Left kidney (tissue), 8 donors: ENCODE data around the gene FAM133A. TPM values are rescaled to one million over a fixed set of nuclear protein-coding genes. Genes with fewer than 3 reads are reported as not detected.
A peak's percentile ranks its signal among the peaks of the same experiment; 100 is the strongest.

Source experiments
- DNase-seq: peaks from one replicate; pipeline ENCODE4 v3.0.0-alpha.2; 2013
- long read RNA-seq, 8 donors: transcript quantifications; one replicate each; lab custom pipeline, GENCODE V29; 2026
- polyA plus RNA-seq: library from polyadenylated mRNA; unstranded; fragments of 120-200 nt; gene quantifications from one replicate; pipeline ENCODE4 v1.2.1, GENCODE V29; 2013; ENCODE audit not compliant: insufficient read length

The FAM133A gene
- polyA plus RNA-seq, result 0.05 TPM
- long read RNA-seq, donor 1, result 0 reads
- long read RNA-seq, donor 2, result 0 reads
- long read RNA-seq, donor 3, result 0 reads
- long read RNA-seq, donor 4, result 0 reads
- long read RNA-seq, donor 5, result 0 reads
- long read RNA-seq, donor 6, result 0 reads
- long read RNA-seq, donor 7, result 0 reads
- long read RNA-seq, donor 8, result 0 reads

DNA sequence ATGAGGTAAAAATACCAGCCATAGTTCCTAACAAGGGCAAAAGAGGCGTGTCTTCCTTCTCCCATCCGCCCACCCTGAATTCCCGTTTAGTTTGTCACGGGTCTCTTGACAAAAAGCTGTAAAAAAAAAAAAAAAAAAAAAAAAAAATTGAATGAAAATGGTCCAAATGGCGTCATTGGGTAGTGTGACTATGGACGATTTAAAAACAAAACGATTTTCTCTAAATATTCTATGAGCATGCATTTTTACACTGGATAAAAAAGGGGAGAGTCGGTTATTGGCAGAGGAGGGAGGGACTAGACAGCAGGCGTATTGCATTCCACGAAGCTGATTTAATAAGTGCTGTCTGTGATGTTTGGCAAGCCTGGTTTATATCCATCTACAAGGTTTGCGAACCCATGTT is at the start of gene FAM133A:
TSS of gene FAM133A (plus strand) at position 338 of the 403 bp plus-strand sequence. CDS start 35,214 bp downstream, outside the sequence.
- DNase-seq, result no peak

DNA sequence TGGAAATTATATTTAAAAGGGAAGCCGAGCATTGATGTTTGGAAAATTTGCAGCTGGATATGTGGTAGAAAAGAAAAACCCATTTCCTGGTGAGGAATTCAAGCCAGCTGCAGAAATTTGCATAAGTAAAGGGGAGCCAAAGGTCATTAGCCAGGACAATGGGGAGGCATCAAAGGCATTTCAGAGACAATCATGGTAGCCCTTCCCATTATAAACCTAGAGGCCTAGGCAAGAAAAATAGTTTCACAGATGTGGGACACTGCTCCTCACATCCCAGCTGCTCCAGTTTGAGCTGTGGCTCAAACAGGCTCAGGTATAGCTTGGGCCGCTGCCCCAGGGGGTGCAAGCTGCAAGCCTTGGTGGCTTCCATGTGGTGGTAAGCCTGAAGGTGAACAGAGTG is 36.4 kb upstream of the FAM133A start:
- DNase-seq, result no peak

DNA sequence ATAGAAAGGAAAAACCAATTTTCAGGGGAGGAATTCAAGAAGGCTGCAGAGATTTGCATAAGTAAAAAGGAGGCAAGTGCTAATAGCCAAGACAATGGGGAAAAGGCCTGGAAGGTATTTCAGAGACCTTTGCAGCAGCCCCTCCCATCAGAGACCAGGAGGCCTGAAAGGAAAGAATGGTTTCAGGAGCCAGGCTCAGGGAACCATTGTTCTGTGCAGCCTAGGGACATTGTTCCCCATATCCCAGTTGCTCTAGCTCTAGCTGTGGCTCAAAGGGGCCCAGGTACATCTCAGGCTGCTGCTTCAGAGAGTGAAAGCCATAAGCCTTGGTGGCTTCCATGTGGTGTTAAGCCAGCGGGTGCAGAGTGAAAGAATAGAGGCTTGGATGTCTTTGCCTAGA is 24.6 kb upstream of the FAM133A start:
- DNase-seq, result no peak

DNA sequence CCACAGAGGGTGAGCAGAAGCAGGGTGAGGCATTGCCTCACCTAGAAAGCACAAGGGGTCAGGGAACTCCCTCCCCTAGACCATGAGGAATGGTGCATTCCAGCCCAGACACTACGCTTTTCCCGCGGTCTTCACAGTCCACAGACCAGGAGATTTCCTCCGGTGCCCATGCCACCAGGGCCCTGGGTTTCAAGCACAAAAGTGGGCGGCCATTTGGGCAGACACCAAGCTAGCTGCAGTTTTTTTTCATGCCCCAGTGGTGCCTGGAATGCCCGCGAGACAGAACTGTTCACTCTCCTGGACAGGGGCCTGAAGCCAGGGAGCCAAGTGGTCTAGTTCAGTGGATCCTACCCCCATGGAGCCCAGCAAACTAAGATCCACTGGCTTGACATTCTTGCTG is 13.4 kb upstream of the FAM133A start:
- DNase-seq, result no peak

DNA sequence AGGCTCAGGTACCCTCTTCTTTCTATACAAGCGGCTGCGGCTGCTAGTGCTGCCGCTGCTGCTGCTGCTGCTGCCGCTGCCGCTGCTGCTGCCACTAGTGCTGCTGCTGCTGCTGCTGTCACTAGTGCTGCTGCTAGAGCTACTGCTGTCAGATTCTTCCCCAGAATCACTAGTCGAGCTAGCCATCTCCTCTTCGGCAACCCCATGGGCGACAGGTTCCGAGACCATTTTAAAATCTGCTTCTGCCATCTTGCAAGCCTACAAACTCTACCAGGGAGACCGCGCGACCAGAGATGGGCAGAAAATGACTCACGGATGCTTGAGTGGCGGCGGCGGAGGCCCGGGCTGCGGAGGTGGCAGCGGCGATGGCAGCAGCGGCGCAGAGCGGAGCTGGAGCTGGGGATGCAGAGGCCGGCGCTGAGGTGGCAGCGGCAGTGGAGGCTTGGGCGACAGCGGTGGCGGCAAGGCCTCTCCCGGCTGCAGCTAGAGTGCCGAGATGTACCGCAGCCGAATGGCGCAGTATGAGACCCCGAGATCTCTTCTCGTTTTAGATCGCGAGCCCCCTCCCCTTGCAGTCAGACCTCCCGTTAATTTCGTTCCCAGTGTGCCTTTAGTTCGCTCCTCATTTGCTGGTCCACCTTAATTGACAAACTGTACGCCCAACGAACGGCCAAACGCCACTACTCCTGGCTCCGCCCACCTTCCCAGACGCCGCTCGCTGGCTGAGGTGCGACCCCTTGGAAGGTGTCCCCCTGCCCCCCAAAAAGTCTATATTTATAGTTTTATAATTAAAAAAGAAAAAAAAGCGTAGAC is 744 bp upstream of the FAM133A start, which contains the start of gene NAP1L3:
TSS of gene NAP1L3 (minus strand) at position 523 of the 813 bp plus-strand sequence. CDS start at position 249, 274 bp downstream.
- peak; percentile 82 for DNase-seq

DNA sequence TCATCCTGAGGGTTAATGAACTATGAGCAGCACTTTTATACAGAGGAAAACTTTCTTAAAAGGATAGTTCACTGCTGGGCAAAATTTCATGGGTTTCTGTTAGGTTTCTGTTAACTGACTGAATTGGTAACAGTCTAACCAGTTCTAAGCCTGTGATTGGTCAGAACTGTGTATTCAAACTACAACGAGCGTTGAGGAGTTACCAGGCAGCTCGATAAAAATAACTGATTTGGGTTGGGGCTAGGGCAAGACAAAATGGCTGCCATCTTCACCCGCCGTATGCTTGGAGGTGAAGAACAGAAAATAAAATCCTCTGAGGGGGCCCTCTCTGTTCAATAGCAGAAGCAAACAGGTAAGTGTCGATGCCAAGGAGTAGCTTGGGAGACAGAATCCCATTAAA is 22.0 kb downstream of the FAM133A start:
- DNase-seq, result no peak

DNA sequence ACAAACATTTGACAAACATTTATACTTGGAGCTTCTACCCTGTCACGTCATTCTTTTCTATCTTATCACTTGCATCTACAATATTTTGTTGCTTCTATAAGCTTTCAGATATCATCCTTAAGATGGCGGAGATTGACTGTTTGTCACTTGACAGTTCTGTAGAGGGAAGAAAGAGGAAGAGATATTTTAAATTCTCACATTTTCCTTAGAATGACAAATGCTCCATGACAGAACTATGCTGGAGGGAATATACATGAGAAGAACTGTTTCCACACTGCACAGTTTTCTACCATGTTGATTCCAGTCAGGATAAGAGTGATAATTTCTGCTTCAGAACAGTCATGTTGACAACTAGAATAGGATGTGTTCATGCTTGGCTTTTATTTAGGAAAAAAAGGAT is 29.7 kb downstream of the FAM133A start:
- no peak for DNase-seq

- no peak for DNase-seq
Observed at GRCh38 chrX:93711076-93711475, 37.1 kb downstream of the FAM133A start.

GRCh38 chrX:93741811-93742210 is 67.8 kb downstream of the FAM133A start:
- no peak for DNase-seq

- DNase-seq, result no peak
Observed at GRCh38 chrX:93760163-93760562, 86.2 kb downstream of the FAM133A start.

Other genes with a start within 250 kb of the FAM133A start
- 14.6 TPM for gene NAP1L3, start 628 bp upstream of the FAM133A start, polyA plus RNA-seq